Natural killer cell (primary cell): ENCODE results near the gene FAM131B. TPM values are rescaled to one million over a fixed set of nuclear protein-coding genes. Genes with fewer than 3 reads are reported as not detected.
A peak's percentile ranks its signal among the peaks of the same experiment; 100 is the strongest.

Experiments
- ATAC-seq, 3 donors: fragments of 150-1000 bp in 2 of 3; fragments of 200-7000 bp in 1 of 3; cut with Tn5 transposase; 1 replicate in 1 of 3; 2 replicates in 2 of 3; pipeline ENCODE4 v1.10.0; 2021; ENCODE audit warnings: mild to moderate bottlenecking in 2 of 3, moderate library complexity in 2 of 3
- DNase-seq, 2 donors: peaks; one replicate each; pipeline versions ENCODE4 v3.0.0 to v3.0.0-alpha.2; 2013 to 2021; ENCODE audit warnings: mixed read lengths in 1 of 2
- H3K27ac ChIP-seq: one replicate; pipeline ENCODE4 v1.5.1; 2013; ENCODE audit warnings: mild to moderate bottlenecking, low read length
- H3K27me3 ChIP-seq: one replicate; pipeline ENCODE4 v1.6.1; 2013; ENCODE audit warnings: low read length; ENCODE audit not compliant: control insufficient read depth, insufficient read depth
- H3K36me3 ChIP-seq: one replicate; pipeline ENCODE4 v1.6.1; 2013; ENCODE audit warnings: low read length; ENCODE audit not compliant: control insufficient read depth, insufficient read depth
- H3K4me1 ChIP-seq: one replicate; pipeline ENCODE4 v1.6.1; 2013; ENCODE audit warnings: low read length; ENCODE audit not compliant: control insufficient read depth, insufficient read depth
- H3K4me3 ChIP-seq: one replicate; pipeline ENCODE4 v1.5.1; 2013; ENCODE audit warnings: low read length
- H3K9me3 ChIP-seq: one replicate; pipeline ENCODE4 v1.6.1; 2013; ENCODE audit warnings: low read length; ENCODE audit not compliant: control insufficient read depth, insufficient read depth
- H3K27ac Mint-ChIP-seq, 2 donors: one replicate each; pipeline ENCODE4 v1.8.0; 2022; ENCODE audit warnings: mild to moderate bottlenecking in 2 of 2, mixed read lengths in 2 of 2, moderate library complexity in 1 of 2
- H3K27me3 Mint-ChIP-seq, 2 donors: one replicate each; pipeline ENCODE4 v1.8.0; 2022; ENCODE audit warnings: low read depth in 2 of 2, mixed read lengths in 2 of 2
- H3K36me3 Mint-ChIP-seq: one replicate; pipeline ENCODE4 v1.8.0; 2022; ENCODE audit warnings: mixed read lengths
- H3K4me1 Mint-ChIP-seq, 2 donors: one replicate each; pipeline ENCODE4 v1.8.0; 2022; ENCODE audit warnings: mixed read lengths in 2 of 2
- H3K4me3 Mint-ChIP-seq: one replicate; pipeline ENCODE4 v1.8.0; 2022; ENCODE audit warnings: mild to moderate bottlenecking, moderate library complexity, mixed read lengths
- H3K9me3 Mint-ChIP-seq, 2 donors: one replicate each; pipeline ENCODE4 v1.8.0; 2022; ENCODE audit warnings: mixed read lengths in 2 of 2
- CTCF ChIP-seq: fragments of 200-600 bp; IDR thresholded peaks from one replicate; pipeline ENCODE4 v1.8.0; 2022; ENCODE audit warnings: antibody characterized with exemption
- WGBS: methylation state at CpG from one replicate; pipeline ENCODE4 v1.1.7; 2013; ENCODE audit warnings: missing lambda C conversion rate; ENCODE audit not compliant: insufficient coverage; 5-methylcytosine and 5-hydroxymethylcytosine counted together
- intact Hi-C: fragments of 100-400 bp; cut with micrococcal nuclease; formaldehyde crosslinking; loops from one replicate; pipeline ENCODE4 v1.14.2; 2022
- total RNA-seq, 4 donors: library from RNA; stranded (reverse); fragments of 120-200 nt in 1 of 4; gene quantifications; one replicate each; pipeline versions ENCODE4 v1.2.3 to v1.2.4, GENCODE V29; 2013 to 2022

The FAM131B gene
- total RNA-seq, 3 donors from 2014 or later (not counting 1 experiment from before 2014, with no cell fraction given): 2.3 to 2.8 (median 2.5) TPM

GRCh38 chr7:143346018-143346417 is 16.5 kb downstream of the FAM131B start:
- H3K4me3 ChIP-seq: no peak overlapping the region
- DNase-seq (no peak), ATAC-seq (no peak)
- H3K4me3 Mint-ChIP-seq: peak overlapping the region; percentile 77
- peaks cover 11% of the 10 kb centered on the region for H3K4me1 ChIP-seq
- WGBS: 65% methylated on average over 3 of the region's 4 CpGs
- H3K9me3 Mint-ChIP-seq: no peaks in the 10 kb centered on the region
- H3K27ac Mint-ChIP-seq: no peak overlapping the region
- TF ChIP-seq CTCF: no peak
- H3K27me3 Mint-ChIP-seq: peaks cover 5 to 20% of the 10 kb centered on the region in 2 donors
- H3K36me3 ChIP-seq: no peaks in the 10 kb centered on the region
- intact Hi-C loops: no loop called here
- H3K4me1 Mint-ChIP-seq: peaks cover 9 to 12% of the 10 kb centered on the region in 2 donors
- H3K27ac ChIP-seq: no peak overlapping the region
- H3K27me3 ChIP-seq: peaks cover 3% of the 10 kb centered on the region
- no peaks in the 10 kb centered on the region for H3K36me3 Mint-ChIP-seq
- no peaks in the 10 kb centered on the region for H3K9me3 ChIP-seq

GRCh38 chr7:143345428-143345900 is 17.0 kb downstream of the FAM131B start:
- peak; percentile 60 for TF ChIP-seq CTCF
- H3K4me1 Mint-ChIP-seq: peaks cover 9 to 12% of the 10 kb centered on the region in 2 donors
- H3K27ac ChIP-seq: no peak overlapping the region
- no peaks in the 10 kb centered on the region for H3K9me3 ChIP-seq
- WGBS: 10% methylated on average over 35 of the region's 35 CpGs
- H3K36me3 Mint-ChIP-seq: no peaks in the 10 kb centered on the region
- H3K36me3 ChIP-seq: no peaks in the 10 kb centered on the region
- H3K4me1 ChIP-seq: peaks cover 11% of the 10 kb centered on the region
- peak overlapping the region in 1 of 2 donors; percentile 79 for H3K27ac Mint-ChIP-seq
- DNase-seq (peak; percentile 48 to 83), ATAC-seq (peak; percentile 91 to 99 (median 99))
- intact Hi-C loops: no loop called here
- peaks cover 5 to 20% of the 10 kb centered on the region in 2 donors for H3K27me3 Mint-ChIP-seq
- peak overlapping the region; percentile 77 for H3K4me3 Mint-ChIP-seq
- H3K4me3 ChIP-seq: no peak overlapping the region
- H3K27me3 ChIP-seq: peaks cover 3% of the 10 kb centered on the region
- no peaks in the 10 kb centered on the region for H3K9me3 Mint-ChIP-seq

- intact Hi-C loops: no loop called here
- Histone ChIP-seq H3K4me1 (peaks cover 11% of the 10 kb centered on the region), H3K4me3 (no peak overlapping the region), H3K27me3 (peaks cover 3% of the 10 kb centered on the region), H3K36me3 (no peaks in the 10 kb centered on the region), H3K9me3 (no peaks in the 10 kb centered on the region), H3K27ac (no peak overlapping the region)
- Mint-ChIP-seq H3K36me3 (no peaks in the 10 kb centered on the region), H3K4me1 (peaks cover 9 to 12% of the 10 kb centered on the region in 2 donors), H3K27ac (no peak overlapping the region), H3K4me3 (no peak overlapping the region), H3K27me3 (peaks cover 20 to 23% of the 10 kb centered on the region in 2 donors), H3K9me3 (no peaks in the 10 kb centered on the region)
- DNase-seq: no peak
- no peak for ATAC-seq
- TF ChIP-seq CTCF: no peak
- WGBS: 91% methylated on average over 2 of the region's 3 CpGs
Measured at GRCh38 chr7:143343596-143343995, 18.9 kb downstream of the FAM131B start.

- WGBS: 94% methylated on average over 8 of the region's 8 CpGs
- ATAC-seq (no peak), DNase-seq (no peak)
- Histone ChIP-seq H3K27ac (no peak overlapping the region), H3K9me3 (no peaks in the 10 kb centered on the region), H3K4me3 (no peak overlapping the region), H3K4me1 (peaks cover 11% of the 10 kb centered on the region), H3K36me3 (no peaks in the 10 kb centered on the region), H3K27me3 (peaks cover 3% of the 10 kb centered on the region)
- intact Hi-C loops: no loop called here
- H3K36me3 Mint-ChIP-seq: no peaks in the 10 kb centered on the region
- peaks cover 24 to 33% of the 10 kb centered on the region in 2 donors for H3K27me3 Mint-ChIP-seq
- no peak overlapping the region for H3K27ac Mint-ChIP-seq
- no peak for TF ChIP-seq CTCF
- no peak overlapping the region for H3K4me3 Mint-ChIP-seq
- H3K4me1 Mint-ChIP-seq: peaks cover 9 to 12% of the 10 kb centered on the region in 2 donors
- H3K9me3 Mint-ChIP-seq: no peaks in the 10 kb centered on the region
Measured at GRCh38 chr7:143341842-143342241, 20.7 kb downstream of the FAM131B start.
